Measurements from ENCODE around the gene DKK3.

DKK3 gene

GRCh38 chr11:11981840-11982239 lies 26.6 kb downstream of the DKK3 start:
- DNase-seq (ENCODE audit: low read depth) = no peak

GRCh38 chr11:11981364-11981763 lies 27.1 kb downstream of the DKK3 start:
- no peak for DNase-seq (ENCODE audit: low read depth)

- DNase-seq (ENCODE audit: low read depth) = no peak
These were observed 27.6 kb downstream of the DKK3 start for GRCh38 chr11:11980841-11981308.

GRCh38 chr11:11980200-11980599 lies 28.2 kb downstream of the DKK3 start:
- no peak for DNase-seq (ENCODE audit: low read depth)

- DNase-seq (ENCODE audit: low read depth) = no peak
These were observed 28.8 kb downstream of the DKK3 start for GRCh38 chr11:11979488-11980117.

- no peak for DNase-seq (ENCODE audit: low read depth)
These were observed 29.5 kb downstream of the DKK3 start for GRCh38 chr11:11978792-11979487.

- no peak for DNase-seq (ENCODE audit: low read depth)
These were observed 30.3 kb downstream of the DKK3 start for GRCh38 chr11:11978098-11978637.

GRCh38 chr11:11977206-11977938 lies 31.1 kb downstream of the DKK3 start:
- no peak for DNase-seq (ENCODE audit: low read depth)

- DNase-seq (ENCODE audit: low read depth) = no peak
These were observed 31.8 kb downstream of the DKK3 start for GRCh38 chr11:11976481-11977127.

GRCh38 chr11:11975201-11976092 lies 33.0 kb downstream of the DKK3 start:
- DNase-seq (ENCODE audit: low read depth) = no peak

GRCh38 chr11:11973866-11974265 lies 34.6 kb downstream of the DKK3 start:
- DNase-seq (ENCODE audit: low read depth) = no peak

- DNase-seq (ENCODE audit: low read depth) = no peak
These were observed 35.0 kb downstream of the DKK3 start for GRCh38 chr11:11973361-11973800.

- DNase-seq (ENCODE audit: low read depth) = no peak
These were observed 35.6 kb downstream of the DKK3 start for GRCh38 chr11:11972730-11973341.

- no peak for DNase-seq (ENCODE audit: low read depth)
These were observed 36.4 kb downstream of the DKK3 start for GRCh38 chr11:11971906-11972547.

- DNase-seq (ENCODE audit: low read depth) = no peak
These were observed 37.9 kb downstream of the DKK3 start for GRCh38 chr11:11970556-11970955.

GRCh38 chr11:11969380-11970215 lies 38.8 kb downstream of the DKK3 start:
- DNase-seq (ENCODE audit: low read depth) = no peak

- no peak for DNase-seq (ENCODE audit: low read depth)
These were observed 39.7 kb downstream of the DKK3 start for GRCh38 chr11:11968511-11969280.

Measured in activated T-cell treated with anti-CD3 and anti-CD28 coated beads for 48 hours (primary cell).